ENCODE measurements around the gene HPD. TPM values are rescaled to one million over a fixed set of nuclear protein-coding genes. Genes with fewer than 3 reads are reported as not detected.
"Not testable (repeated sequence)": the region's sequence is repeated elsewhere in the genome, so short reads cannot be mapped to it uniquely, and the experiment has no call there.

The HPD gene
- total and polyA plus RNA-seq, 5 donors from 2014 or later = not detected

DNA sequence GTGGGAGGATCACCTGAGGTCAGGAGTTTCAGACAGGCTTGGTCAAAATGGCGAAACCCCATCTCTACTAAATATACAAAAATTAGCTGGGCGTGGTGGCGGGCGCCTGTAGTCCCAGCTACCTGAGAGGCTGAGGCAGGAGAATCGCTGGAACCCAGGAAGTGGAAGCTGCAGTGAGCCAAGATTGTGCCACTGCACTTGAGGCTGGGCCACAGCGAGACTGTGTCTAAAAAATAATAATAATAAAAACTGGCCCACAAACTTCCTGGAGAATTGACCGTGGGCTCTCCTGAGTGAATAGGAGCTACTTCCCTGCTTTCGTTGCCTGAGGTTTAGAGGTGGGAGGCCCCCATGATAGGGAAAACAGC, 17.4 kb upstream of the HPD start:
- not testable (repeated sequence) for H3K4me3 ChIP-seq (ENCODE audit: low read depth, low read length); H3K9me3 ChIP-seq (ENCODE audit: control insufficient read depth in 2 of 2, low read length in 2 of 2); H3K27me3 ChIP-seq (ENCODE audit: control insufficient read depth, insufficient read depth, low read length); H3K4me1 ChIP-seq (ENCODE audit: control insufficient read depth, insufficient read depth, low read length, poor library complexity, severe bottlenecking); H3K36me3 Mint-ChIP-seq; H3K27ac ChIP-seq (ENCODE audit: insufficient read depth, low read length, poor library complexity, severe bottlenecking); ATAC-seq (ENCODE audit: low read depth in 2 of 2); DNase-seq; H3K4me1 Mint-ChIP-seq; H3K27ac Mint-ChIP-seq; H3K36me3 ChIP-seq (ENCODE audit: control insufficient read depth, insufficient read depth, low read length); H3K9me3 Mint-ChIP-seq; H3K4me3 Mint-ChIP-seq; H3K27me3 Mint-ChIP-seq

DNA sequence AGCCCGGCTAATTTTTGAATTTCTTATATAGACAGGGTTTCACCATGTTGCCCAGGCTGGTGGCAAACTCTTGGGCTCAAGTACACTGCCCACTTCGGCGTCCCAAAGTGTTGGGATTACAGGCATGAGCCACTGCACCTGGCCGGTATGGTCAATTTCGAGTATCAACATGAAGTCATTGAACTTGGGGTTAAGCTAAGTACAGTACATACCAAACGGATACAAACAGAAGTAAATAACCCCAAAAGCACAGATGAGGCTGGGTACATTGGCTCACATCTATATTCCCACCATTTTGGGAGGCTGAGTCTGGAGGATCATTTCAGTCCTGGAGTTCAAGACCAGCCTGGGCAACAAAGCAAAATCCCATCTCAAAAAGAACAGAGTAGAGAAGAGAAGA, 16.9 kb upstream of the HPD start:
- DNase-seq (no peak), ATAC-seq (ENCODE audit: low read depth in 2 of 2) (no peak)
- H3K27me3 ChIP-seq (ENCODE audit: control insufficient read depth, insufficient read depth, low read length) = no peaks in the 10 kb centered on the region
- no peaks in the 10 kb centered on the region for H3K4me1 ChIP-seq (ENCODE audit: control insufficient read depth, insufficient read depth, low read length, poor library complexity, severe bottlenecking)
- no peaks in the 10 kb centered on the region for H3K9me3 ChIP-seq (ENCODE audit: control insufficient read depth in 2 of 2, low read length in 2 of 2)
- no peaks in the 10 kb centered on the region for H3K36me3 Mint-ChIP-seq
- no peak overlapping the region for H3K4me3 Mint-ChIP-seq
- no peak overlapping the region for H3K4me3 ChIP-seq (ENCODE audit: low read depth, low read length)
- peaks cover 0 to 2% (median 0%) of the 10 kb centered on the region in 4 donors for H3K4me1 Mint-ChIP-seq
- H3K9me3 Mint-ChIP-seq = no peaks in the 10 kb centered on the region
- H3K27ac Mint-ChIP-seq = peak overlapping the region in 1 of 3 donors; percentile 35
- no peaks in the 10 kb centered on the region for H3K27me3 Mint-ChIP-seq
- no peaks in the 10 kb centered on the region for H3K36me3 ChIP-seq (ENCODE audit: control insufficient read depth, insufficient read depth, low read length)
- H3K27ac ChIP-seq (ENCODE audit: insufficient read depth, low read length, poor library complexity, severe bottlenecking) = no peak overlapping the region

DNA sequence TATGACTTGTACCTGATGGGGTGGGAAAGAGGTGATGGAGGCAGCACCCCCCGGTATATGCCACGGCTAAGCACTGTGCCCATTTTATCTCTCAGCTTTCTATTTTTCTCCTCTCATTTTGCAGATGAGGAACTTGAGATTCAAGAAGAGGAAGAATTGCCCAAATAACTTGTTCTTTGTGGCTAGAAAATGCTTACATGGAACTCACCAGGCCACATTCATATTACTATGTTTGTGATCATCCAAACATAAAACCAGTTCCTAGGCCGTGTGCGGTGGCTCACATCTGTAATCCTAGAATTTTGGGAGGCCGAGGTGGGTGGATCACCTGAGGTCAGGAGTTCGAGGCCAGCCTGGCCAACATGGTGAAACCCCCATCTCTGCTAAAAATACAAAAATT, 15.4 kb upstream of the HPD start:
- no peak for ATAC-seq (ENCODE audit: low read depth in 2 of 2)
- no peaks in the 10 kb centered on the region for H3K36me3 Mint-ChIP-seq
- no peaks in the 10 kb centered on the region for H3K27me3 Mint-ChIP-seq
- H3K27ac Mint-ChIP-seq = no peak overlapping the region
- H3K27ac ChIP-seq (ENCODE audit: insufficient read depth, low read length, poor library complexity, severe bottlenecking) = no peak overlapping the region
- H3K4me1 Mint-ChIP-seq = peaks cover 0 to 2% (median 0%) of the 10 kb centered on the region in 4 donors
- no peaks in the 10 kb centered on the region for H3K9me3 Mint-ChIP-seq
- no peaks in the 10 kb centered on the region for H3K9me3 ChIP-seq (ENCODE audit: control insufficient read depth in 2 of 2, low read length in 2 of 2)
- H3K27me3 ChIP-seq (ENCODE audit: control insufficient read depth, insufficient read depth, low read length) = no peaks in the 10 kb centered on the region
- no peaks in the 10 kb centered on the region for H3K36me3 ChIP-seq (ENCODE audit: control insufficient read depth, insufficient read depth, low read length)
- H3K4me3 ChIP-seq (ENCODE audit: low read depth, low read length) = no peak overlapping the region
- no peaks in the 10 kb centered on the region for H3K4me1 ChIP-seq (ENCODE audit: control insufficient read depth, insufficient read depth, low read length, poor library complexity, severe bottlenecking)
- no peak for DNase-seq
- H3K4me3 Mint-ChIP-seq = no peak overlapping the region

DNA sequence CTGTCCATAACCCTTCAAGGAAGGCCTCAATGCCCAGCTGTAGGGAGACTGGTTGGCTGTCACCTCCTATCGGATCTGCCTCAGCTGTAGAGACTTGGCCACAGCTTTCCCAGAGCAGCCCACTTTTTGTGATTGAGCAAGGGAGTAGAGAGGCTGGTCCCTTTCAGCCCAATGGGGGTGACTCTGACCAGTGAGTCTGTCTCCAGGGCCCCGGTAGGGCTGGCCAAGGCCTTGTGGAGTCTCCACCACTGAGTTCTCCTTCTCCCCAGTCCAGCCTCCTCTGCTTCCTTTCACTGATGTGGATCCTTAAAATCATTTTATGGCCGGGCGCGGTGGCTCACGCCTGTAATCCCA, 14.5 kb upstream of the HPD start:
- H3K4me1 ChIP-seq (ENCODE audit: control insufficient read depth, insufficient read depth, low read length, poor library complexity, severe bottlenecking) = no peaks in the 10 kb centered on the region
- DNase-seq (no peak), ATAC-seq (ENCODE audit: low read depth in 2 of 2) (no peak)
- no peak overlapping the region for H3K27ac ChIP-seq (ENCODE audit: insufficient read depth, low read length, poor library complexity, severe bottlenecking)
- Mint-ChIP-seq H3K27ac (peak overlapping the region in 1 of 3 donors; percentile 20), H3K4me3 (no peak overlapping the region), H3K4me1 (peaks cover 0 to 2% (median 0%) of the 10 kb centered on the region in 4 donors), H3K27me3 (no peaks in the 10 kb centered on the region), H3K9me3 (no peaks in the 10 kb centered on the region), H3K36me3 (no peaks in the 10 kb centered on the region)
- no peaks in the 10 kb centered on the region for H3K27me3 ChIP-seq (ENCODE audit: control insufficient read depth, insufficient read depth, low read length)
- H3K36me3 ChIP-seq (ENCODE audit: control insufficient read depth, insufficient read depth, low read length) = no peaks in the 10 kb centered on the region
- no peak overlapping the region for H3K4me3 ChIP-seq (ENCODE audit: low read depth, low read length)
- H3K9me3 ChIP-seq (ENCODE audit: control insufficient read depth in 2 of 2, low read length in 2 of 2) = no peaks in the 10 kb centered on the region

DNA sequence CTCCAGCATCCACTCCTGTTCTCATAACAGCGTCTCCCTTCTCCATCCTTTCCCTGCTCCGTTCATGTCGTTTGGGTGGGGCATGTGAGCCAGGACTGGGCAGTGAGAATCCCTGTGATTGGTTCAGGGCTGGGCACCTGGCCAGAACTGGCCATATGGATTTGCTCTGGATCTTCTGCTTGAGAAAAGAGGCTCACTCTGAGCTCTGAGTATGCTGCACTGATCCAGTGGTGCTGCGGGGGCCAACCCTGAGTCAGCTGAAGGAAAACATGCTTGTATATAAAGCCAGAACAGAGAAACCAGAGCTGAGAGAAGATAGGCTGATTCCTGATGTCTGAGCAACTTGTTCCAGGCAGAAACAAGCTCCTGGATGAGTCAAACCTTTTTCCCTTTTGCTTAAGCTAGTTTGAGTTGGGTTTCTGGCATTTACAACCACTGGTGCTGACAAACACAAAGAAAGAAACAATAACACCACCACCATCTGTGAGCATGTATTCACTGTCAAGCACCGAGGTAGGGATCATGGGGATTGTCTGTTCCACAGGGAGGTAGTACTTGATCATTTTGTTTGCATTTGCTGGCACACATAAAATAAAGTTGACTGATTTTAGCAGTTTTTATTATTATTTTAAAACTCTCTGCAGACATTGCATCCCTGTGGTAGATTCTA, 14.0 kb upstream of the HPD start:
- no peak for DNase-seq
- Mint-ChIP-seq H3K4me3 (no peak overlapping the region), H3K27me3 (no peaks in the 10 kb centered on the region), H3K4me1 (peaks cover 0 to 2% (median 0%) of the 10 kb centered on the region in 4 donors), H3K9me3 (no peaks in the 10 kb centered on the region), H3K27ac (peak overlapping the region in 1 of 3 donors; percentile 15), H3K36me3 (no peaks in the 10 kb centered on the region)
- Histone ChIP-seq H3K9me3 (ENCODE audit: control insufficient read depth in 2 of 2, low read length in 2 of 2) (no peaks in the 10 kb centered on the region), H3K4me3 (ENCODE audit: low read depth, low read length) (no peak overlapping the region), H3K4me1 (ENCODE audit: control insufficient read depth, insufficient read depth, low read length, poor library complexity, severe bottlenecking) (no peaks in the 10 kb centered on the region), H3K27ac (ENCODE audit: insufficient read depth, low read length, poor library complexity, severe bottlenecking) (no peak overlapping the region), H3K36me3 (ENCODE audit: control insufficient read depth, insufficient read depth, low read length) (no peaks in the 10 kb centered on the region), H3K27me3 (ENCODE audit: control insufficient read depth, insufficient read depth, low read length) (no peaks in the 10 kb centered on the region)
- no peak for ATAC-seq (ENCODE audit: low read depth in 2 of 2)

DNA sequence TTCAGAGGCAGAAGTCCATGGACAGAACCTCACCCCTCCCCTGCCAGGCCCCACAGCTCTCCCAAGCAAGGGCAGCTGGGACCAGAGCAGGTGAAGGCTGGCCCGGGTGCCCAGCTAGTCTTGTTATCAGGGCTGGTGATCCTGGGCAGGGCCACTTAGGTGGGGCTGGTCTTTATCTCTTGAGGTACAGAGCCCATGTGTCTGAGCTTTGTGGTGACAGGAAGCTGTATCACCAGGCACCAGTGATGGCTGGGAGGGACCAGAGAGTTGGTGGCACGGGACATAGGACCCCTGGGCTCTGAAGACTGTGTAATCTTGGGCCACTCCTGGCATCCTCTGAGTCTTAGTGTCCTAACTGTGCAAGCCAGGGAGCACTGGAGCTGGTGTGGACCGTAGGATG, 12.8 kb upstream of the HPD start:
- H3K27ac Mint-ChIP-seq = no peak overlapping the region

DNA sequence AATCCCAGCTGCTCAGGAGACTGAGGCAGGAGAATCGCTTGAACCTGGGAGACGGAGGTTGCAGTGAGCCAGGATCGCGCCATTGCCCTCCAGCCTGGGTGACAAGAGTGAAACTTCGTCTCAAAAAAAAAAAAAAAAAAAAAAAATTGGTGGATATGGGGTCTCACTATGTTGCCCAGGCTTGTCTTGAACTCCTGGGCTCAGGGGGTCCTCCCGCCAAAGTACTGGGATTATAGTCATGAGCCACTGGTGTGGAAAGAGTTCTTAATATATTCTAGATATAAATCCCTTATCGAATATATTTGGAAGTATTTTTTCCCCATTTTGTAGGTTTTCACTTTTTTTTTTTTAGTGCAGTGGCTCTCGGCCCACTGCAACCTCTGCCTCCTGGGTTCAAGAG, 10.6 kb upstream of the HPD start:
- not testable (repeated sequence) for DNase-seq; H3K27ac Mint-ChIP-seq; H3K36me3 ChIP-seq (ENCODE audit: control insufficient read depth, insufficient read depth, low read length)

More for the DNA sequence above, 12.8 kb upstream of the HPD start:
- ATAC-seq (ENCODE audit: low read depth in 2 of 2) (no peak), DNase-seq (peak in 1 of 3 donors; percentile 19)
- no peaks in the 10 kb centered on the region for H3K4me1 ChIP-seq (ENCODE audit: control insufficient read depth, insufficient read depth, low read length, poor library complexity, severe bottlenecking)
- H3K36me3 Mint-ChIP-seq = no peaks in the 10 kb centered on the region
- H3K36me3 ChIP-seq (ENCODE audit: control insufficient read depth, insufficient read depth, low read length) = no peaks in the 10 kb centered on the region
- no peak overlapping the region for H3K4me3 Mint-ChIP-seq
- no peak overlapping the region for H3K27ac ChIP-seq (ENCODE audit: insufficient read depth, low read length, poor library complexity, severe bottlenecking)
- H3K4me1 Mint-ChIP-seq = peaks cover 0 to 2% (median 0%) of the 10 kb centered on the region in 4 donors
- H3K9me3 Mint-ChIP-seq = no peaks in the 10 kb centered on the region
- H3K9me3 ChIP-seq (ENCODE audit: control insufficient read depth in 2 of 2, low read length in 2 of 2) = no peaks in the 10 kb centered on the region
- H3K4me3 ChIP-seq (ENCODE audit: low read depth, low read length) = no peak overlapping the region
- no peaks in the 10 kb centered on the region for H3K27me3 Mint-ChIP-seq
- no peaks in the 10 kb centered on the region for H3K27me3 ChIP-seq (ENCODE audit: control insufficient read depth, insufficient read depth, low read length)

DNA sequence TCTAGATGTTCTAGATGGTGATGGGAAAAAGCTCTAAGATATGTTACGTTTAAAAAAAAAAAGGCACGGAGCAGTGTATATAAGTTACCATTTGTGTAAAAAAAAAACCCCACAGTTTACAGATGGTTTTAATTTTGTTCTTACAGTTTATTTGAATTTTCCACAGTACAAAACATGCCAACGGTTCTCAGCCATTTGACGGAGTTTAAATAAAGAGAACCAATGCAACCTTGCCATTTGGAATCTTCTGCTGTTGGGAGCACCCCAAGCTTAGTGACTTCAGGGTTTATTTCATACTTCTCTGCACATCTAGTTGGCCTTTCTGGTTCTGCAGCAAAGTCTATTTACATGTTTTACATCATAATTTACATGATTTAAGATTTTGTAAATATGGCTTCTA, 7.7 kb upstream of the HPD start:
- no peak for DNase-seq
- Mint-ChIP-seq H3K9me3 (no peaks in the 10 kb centered on the region), H3K27ac (no peak overlapping the region), H3K4me3 (no peak overlapping the region), H3K27me3 (no peaks in the 10 kb centered on the region), H3K36me3 (peaks cover 4% of the 10 kb centered on the region), H3K4me1 (no peaks in the 10 kb centered on the region)
- Histone ChIP-seq H3K4me3 (ENCODE audit: low read depth, low read length) (no peak overlapping the region), H3K4me1 (ENCODE audit: control insufficient read depth, insufficient read depth, low read length, poor library complexity, severe bottlenecking) (no peaks in the 10 kb centered on the region), H3K27me3 (ENCODE audit: control insufficient read depth, insufficient read depth, low read length) (no peaks in the 10 kb centered on the region), H3K27ac (ENCODE audit: insufficient read depth, low read length, poor library complexity, severe bottlenecking) (no peak overlapping the region), H3K36me3 (ENCODE audit: control insufficient read depth, insufficient read depth, low read length) (no peaks in the 10 kb centered on the region), H3K9me3 (ENCODE audit: control insufficient read depth in 2 of 2, low read length in 2 of 2) (no peaks in the 10 kb centered on the region)
- ATAC-seq (ENCODE audit: low read depth in 2 of 2) = no peak

More for the DNA sequence above, 10.6 kb upstream of the HPD start:
- not testable (repeated sequence) for H3K27me3 Mint-ChIP-seq; H3K4me3 ChIP-seq (ENCODE audit: low read depth, low read length); H3K27me3 ChIP-seq (ENCODE audit: control insufficient read depth, insufficient read depth, low read length); H3K27ac ChIP-seq (ENCODE audit: insufficient read depth, low read length, poor library complexity, severe bottlenecking); H3K36me3 Mint-ChIP-seq; ATAC-seq (ENCODE audit: low read depth in 2 of 2); H3K9me3 ChIP-seq (ENCODE audit: control insufficient read depth in 2 of 2, low read length in 2 of 2); H3K4me1 Mint-ChIP-seq; H3K4me1 ChIP-seq (ENCODE audit: control insufficient read depth, insufficient read depth, low read length, poor library complexity, severe bottlenecking); H3K4me3 Mint-ChIP-seq; H3K9me3 Mint-ChIP-seq
